K562 (cell line): ENCODE measurements around the gene ASS1.

Experiments
- NONO ChIP-seq, 2 experiments: fragments of 200-400 bp in 1 of 2; fragments of 450-650 bp in 1 of 2; formaldehyde crosslinking in 1 of 2; IDR thresholded peaks; 2 replicates each; pipeline ENCODE4 v1.6.1; 2017; ENCODE audit warnings: low read depth in 2 of 2, mild to moderate bottlenecking in 2 of 2, moderate library complexity in 2 of 2, low read length in 1 of 2
- SMAD3 ChIP-seq: fragments of 450-650 bp; formaldehyde crosslinking; conservative IDR thresholded peaks from 2 replicates; pipeline ENCODE4 v1.4.0; 2020; ENCODE audit warnings: mild to moderate bottlenecking
- TSHZ1 ChIP-seq: fragments of 250-450 bp; sonication (Bioruptor Pico); IDR thresholded peaks from 2 replicates; pipeline ENCODE4 v1.4.0; 2020; ENCODE audit warnings: mild to moderate bottlenecking, moderate library complexity
- ZNF143 ChIP-seq: sonication (generic); formaldehyde crosslinking; IDR thresholded peaks from 2 replicates; pipeline ENCODE4 v1.9.0; 2022; ENCODE audit warnings: mild to moderate bottlenecking, missing genetic modification reagents
- TF ChIP-seq, protein P1 (sequence below), 3 experiments: IDR thresholded peaks in 2 of 3; conservative IDR thresholded peaks in 1 of 3; 2 replicates each; pipeline ENCODE4 v1.5.1; 2011 to 2012; ENCODE audit warnings: low read length in 3 of 3, mild to moderate bottlenecking in 3 of 3, control low read depth in 2 of 3, improper control_type of control experiment in 1 of 3, inconsistent platforms in 1 of 3, low read depth in 1 of 3, mixed read lengths in 1 of 3, moderate library complexity in 1 of 3; ENCODE audit not compliant: insufficient read depth in 2 of 3

- TF ChIP-seq TSHZ1 (CRISPR knock-in tag) = no peak
- TF ChIP-seq ZNF143 (CRISPR knock-in tag) = no peak
- TF ChIP-seq, protein P1, sequence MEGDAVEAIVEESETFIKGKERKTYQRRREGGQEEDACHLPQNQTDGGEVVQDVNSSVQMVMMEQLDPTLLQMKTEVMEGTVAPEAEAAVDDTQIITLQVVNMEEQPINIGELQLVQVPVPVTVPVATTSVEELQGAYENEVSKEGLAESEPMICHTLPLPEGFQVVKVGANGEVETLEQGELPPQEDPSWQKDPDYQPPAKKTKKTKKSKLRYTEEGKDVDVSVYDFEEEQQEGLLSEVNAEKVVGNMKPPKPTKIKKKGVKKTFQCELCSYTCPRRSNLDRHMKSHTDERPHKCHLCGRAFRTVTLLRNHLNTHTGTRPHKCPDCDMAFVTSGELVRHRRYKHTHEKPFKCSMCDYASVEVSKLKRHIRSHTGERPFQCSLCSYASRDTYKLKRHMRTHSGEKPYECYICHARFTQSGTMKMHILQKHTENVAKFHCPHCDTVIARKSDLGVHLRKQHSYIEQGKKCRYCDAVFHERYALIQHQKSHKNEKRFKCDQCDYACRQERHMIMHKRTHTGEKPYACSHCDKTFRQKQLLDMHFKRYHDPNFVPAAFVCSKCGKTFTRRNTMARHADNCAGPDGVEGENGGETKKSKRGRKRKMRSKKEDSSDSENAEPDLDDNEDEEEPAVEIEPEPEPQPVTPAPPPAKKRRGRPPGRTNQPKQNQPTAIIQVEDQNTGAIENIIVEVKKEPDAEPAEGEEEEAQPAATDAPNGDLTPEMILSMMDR (IDR thresholded peaks at IDR 0.05 in 2 of 3, conservative IDR thresholded peaks at IDR 0.05 in 1 of 3; ENCODE audit: insufficient read depth in 2 of 3, low read depth in 1 of 3, low read length in 3 of 3) = no peak
- TF ChIP-seq NONO (IDR thresholded peaks at IDR 0.05; ENCODE audit: low read depth in 2 of 2, low read length in 1 of 2) = no peak
- no peak for TF ChIP-seq SMAD3 (CRISPR knock-in tag)
Measured at GRCh38 chr9:130468566-130468965, 23.8 kb downstream of the ASS1 start.
